HG03045 (cell line): ENCODE data around the gene TGM1.

ENCODE experiments used
- ATAC-seq: cut with Tn5 transposase; IDR thresholded peaks from one replicate; pipeline ENCODE4 v1.9.1; 2021; ENCODE audit warnings: mild to moderate bottlenecking, moderate library complexity; ENCODE audit not compliant: unreplicated experiment

The TGM1 gene

GRCh38 chr14:24271134-24271833 lies 8.3 kb upstream of the TGM1 start, which contains the start of gene RABGGTA:
Gene RABGGTA (minus strand): TSS chr14:24271597. CDS start chr14:24271115, 482 bp downstream.
- ATAC-seq: peak; percentile 92

GRCh38 chr14:24270537-24271133 lies 7.7 kb upstream of the TGM1 start:
- ATAC-seq: no peak

- no peak for ATAC-seq
Observed at GRCh38 chr14:24269910-24270536, 7.0 kb upstream of the TGM1 start.

DNA sequence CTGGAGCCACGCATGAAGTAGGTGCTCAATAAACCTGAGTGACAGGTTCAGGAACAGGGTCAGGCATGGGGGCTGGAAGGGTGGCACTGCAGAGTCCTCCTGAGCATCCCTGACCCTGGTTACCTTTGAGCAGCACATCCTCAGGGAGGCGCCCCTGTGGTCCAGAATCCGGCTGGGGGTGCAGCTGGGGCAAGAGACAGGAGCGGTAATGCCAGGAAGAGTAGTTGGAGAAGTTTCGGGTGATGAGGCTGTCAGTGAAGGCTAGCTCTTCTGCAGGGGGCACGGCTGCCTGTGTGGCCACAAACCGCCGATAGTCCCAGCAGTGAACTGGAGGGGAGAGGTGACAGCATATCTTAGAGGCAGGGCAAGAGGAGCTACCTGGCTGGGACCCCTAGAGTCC lies 6.4 kb upstream of the TGM1 start:
- ATAC-seq: no peak

GRCh38 chr14:24268225-24268624 lies 5.2 kb upstream of the TGM1 start:
- no peak for ATAC-seq

- no peak for ATAC-seq
Observed at GRCh38 chr14:24267516-24267915, 4.5 kb upstream of the TGM1 start.

GRCh38 chr14:24266344-24267244 lies 3.6 kb upstream of the TGM1 start:
- ATAC-seq: no peak

GRCh38 chr14:24264298-24264697 lies 1.3 kb upstream of the TGM1 start:
- no peak for ATAC-seq

GRCh38 chr14:24263848-24264247 lies 871 bp upstream of the TGM1 start:
- no peak for ATAC-seq

GRCh38 chr14:24261969-24262327 lies 1.0 kb downstream of the TGM1 start:
- no peak for ATAC-seq

DNA sequence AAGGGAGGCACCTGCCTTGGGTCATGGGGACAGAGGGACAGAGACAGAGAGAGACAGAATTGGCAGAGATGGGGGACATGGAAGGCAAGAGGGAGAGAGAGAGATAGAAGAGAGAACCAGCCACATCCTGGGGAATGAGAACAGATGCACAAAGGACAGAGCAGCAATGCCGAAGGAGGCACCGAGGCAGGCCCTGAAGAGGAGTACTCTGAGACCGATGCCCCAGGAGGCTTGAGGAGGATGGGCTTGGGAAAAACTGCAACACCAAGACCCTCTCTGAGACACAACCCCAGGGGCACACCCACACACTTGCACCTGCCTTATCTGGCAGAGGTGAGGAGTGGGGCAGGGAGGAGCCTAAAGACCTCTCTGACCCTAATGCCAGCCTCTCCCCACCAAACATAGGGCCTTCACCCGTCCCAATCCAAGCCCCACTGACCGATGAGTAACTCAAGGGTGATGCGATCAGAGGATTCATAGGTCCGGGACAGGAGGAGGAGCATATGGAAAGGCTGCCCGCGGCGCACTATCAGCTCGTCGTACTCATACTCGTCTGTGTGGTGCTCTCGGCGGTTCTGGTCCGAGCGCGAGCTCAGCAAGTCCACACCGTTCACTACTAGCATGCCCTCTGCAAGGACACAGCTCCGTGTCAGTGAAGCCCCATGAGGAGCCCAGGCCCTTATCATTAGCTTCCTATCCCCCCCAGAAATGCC lies 1.6 kb downstream of the TGM1 start:
- ATAC-seq: no peak

DNA sequence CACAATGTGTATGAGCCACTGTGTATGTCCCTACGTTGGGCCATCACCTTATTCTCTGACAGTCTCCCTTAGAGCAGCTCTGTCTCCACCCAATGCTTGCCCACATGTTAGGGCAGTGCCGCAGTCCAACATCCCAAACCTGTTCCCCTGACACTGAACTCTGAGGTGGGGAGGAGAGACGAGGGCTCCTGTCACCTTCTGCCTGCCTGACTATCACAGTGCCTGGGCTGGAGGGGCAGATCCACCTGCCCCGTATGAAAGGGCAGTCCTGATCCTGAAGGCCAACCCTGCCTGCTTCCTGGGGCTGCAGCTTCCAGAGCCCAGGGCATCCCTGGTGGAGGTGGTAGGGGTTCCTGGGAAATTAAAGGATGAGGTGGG lies 2.2 kb downstream of the TGM1 start:
- ATAC-seq: no peak

- no peak for ATAC-seq
Observed at GRCh38 chr14:24260026-24260779, 2.8 kb downstream of the TGM1 start.

GRCh38 chr14:24259282-24260025 lies 3.5 kb downstream of the TGM1 start:
- no peak for ATAC-seq

DNA sequence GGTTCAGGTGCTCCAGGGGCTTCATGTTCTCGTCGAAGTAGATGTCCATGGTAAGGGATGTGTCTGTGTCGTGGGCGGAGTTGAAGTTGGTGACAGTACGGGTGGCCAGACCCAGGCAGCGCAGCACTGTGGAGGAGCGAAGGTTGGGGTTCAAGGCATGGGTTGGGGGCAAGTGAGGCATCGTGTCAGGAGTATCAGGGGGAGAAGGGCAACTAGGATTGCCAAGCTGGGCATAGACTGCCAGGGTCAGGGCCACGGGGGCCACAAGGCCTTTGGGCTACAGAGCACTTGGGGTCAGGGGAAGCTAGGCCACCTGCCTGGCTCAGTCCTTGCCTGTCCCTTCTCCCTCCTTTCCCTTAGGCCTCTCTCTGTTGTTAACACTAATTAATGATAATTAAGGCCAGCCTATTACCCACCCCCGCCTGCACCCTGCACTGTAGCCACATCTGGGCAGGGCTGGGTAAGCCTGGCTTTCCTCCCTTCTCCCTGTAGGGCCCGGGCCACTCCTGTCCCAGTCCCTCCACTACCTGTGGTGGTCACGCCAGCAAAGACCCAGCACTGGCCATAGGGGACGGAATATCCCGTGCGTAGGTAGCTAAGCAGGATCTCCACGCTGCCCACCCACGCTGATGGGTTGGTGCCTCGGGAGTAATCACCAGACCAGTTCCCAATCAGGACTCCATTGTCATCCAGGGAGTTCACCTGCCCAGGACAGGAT lies 4.3 kb downstream of the TGM1 start:
- ATAC-seq: no peak

GRCh38 chr14:24258119-24258518 lies 4.9 kb downstream of the TGM1 start:
- no peak for ATAC-seq

- no peak for ATAC-seq
Observed at GRCh38 chr14:24256960-24257359, 6.0 kb downstream of the TGM1 start.

DNA sequence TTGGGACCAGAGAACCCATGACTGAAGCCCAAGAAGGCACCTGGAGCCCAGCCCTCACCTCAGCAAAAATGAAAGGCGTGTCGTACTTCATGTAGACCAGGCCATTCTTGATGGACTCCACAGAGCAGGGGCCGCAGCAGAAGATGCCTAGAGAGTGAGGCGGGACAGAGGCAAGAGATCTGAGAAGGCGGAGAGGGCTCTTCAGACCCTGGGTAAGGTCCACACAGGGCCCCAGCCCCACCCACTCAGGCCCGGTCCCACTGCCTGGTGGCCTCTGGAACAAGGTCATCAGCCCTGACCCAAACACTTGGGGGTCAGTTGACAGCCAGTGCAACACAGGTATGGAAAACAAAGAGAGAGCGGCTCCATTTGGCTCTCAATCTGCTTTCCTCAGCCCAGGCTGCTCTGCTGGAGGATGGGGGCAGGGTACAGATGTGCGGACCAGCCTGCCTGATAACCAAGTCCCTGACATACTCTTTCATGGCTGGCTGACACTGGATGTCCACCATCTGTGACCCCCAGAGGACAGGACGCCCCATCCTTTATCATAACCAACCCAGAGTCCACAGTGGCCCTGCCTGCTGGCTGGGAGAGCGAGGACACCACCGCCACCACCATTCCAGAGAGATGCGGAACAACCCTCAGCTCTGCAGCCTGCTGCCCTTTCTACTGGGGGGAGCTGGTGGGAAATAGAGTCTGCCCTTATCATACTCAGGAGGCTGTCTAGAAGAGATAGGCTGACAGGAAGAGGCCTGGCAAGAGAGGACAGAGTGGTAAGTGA lies 6.9 kb downstream of the TGM1 start:
- ATAC-seq: no peak
